Pulmonary artery endothelial cell (primary cell): Measurements from ENCODE around the gene FRMD4A. TPM values are rescaled to one million over a fixed set of nuclear protein-coding genes. Genes with fewer than 3 reads are reported as not detected.

Experiments
- DNase-seq: peaks from one replicate; pipeline ENCODE4 v3.0.0-alpha.2; 2011; ENCODE audit warnings: low read depth, low spot score
- total RNA-seq: library from RNA; depleted of rRNA; stranded (reverse); fragments of >200 nt; gene quantifications from 2 replicates; pipeline ENCODE4 v1.2.3, GENCODE V29; 2014

Gene FRMD4A
- total RNA-seq, 1 donor from 2014 or later: 95.3 TPM

GRCh38 chr10:14022954-14023672 is 307.6 kb downstream of the FRMD4A start:
- DNase-seq: no peak

- no peak for DNase-seq
Measured at GRCh38 chr10:14022052-14022451, 308.7 kb downstream of the FRMD4A start.

GRCh38 chr10:14020037-14020664 is 310.6 kb downstream of the FRMD4A start:
- no peak for DNase-seq

GRCh38 chr10:14017467-14017866 is 313.3 kb downstream of the FRMD4A start:
- DNase-seq: no peak

- DNase-seq: no peak
Measured at GRCh38 chr10:14016931-14017333, 313.8 kb downstream of the FRMD4A start.

- DNase-seq: no peak
Measured at GRCh38 chr10:14016011-14016536, 314.6 kb downstream of the FRMD4A start.

- no peak for DNase-seq
Measured at GRCh38 chr10:14014423-14014822, 316.3 kb downstream of the FRMD4A start.

GRCh38 chr10:14010769-14011574 is 319.8 kb downstream of the FRMD4A start:
- no peak for DNase-seq

GRCh38 chr10:14010101-14010558 is 320.6 kb downstream of the FRMD4A start:
- no peak for DNase-seq

- DNase-seq: no peak
Measured at GRCh38 chr10:14009371-14010100, 321.2 kb downstream of the FRMD4A start.

GRCh38 chr10:14008740-14009080 is 322.0 kb downstream of the FRMD4A start:
- no peak for DNase-seq

GRCh38 chr10:14004536-14004935 is 326.2 kb downstream of the FRMD4A start:
- DNase-seq: no peak

GRCh38 chr10:14003517-14004184 is 327.1 kb downstream of the FRMD4A start:
- no peak for DNase-seq

GRCh38 chr10:14001298-14002040 is 329.3 kb downstream of the FRMD4A start:
- no peak for DNase-seq

- DNase-seq: no peak
Measured at GRCh38 chr10:13998163-13998835, 332.4 kb downstream of the FRMD4A start.

GRCh38 chr10:13997650-13998049 is 333.1 kb downstream of the FRMD4A start:
- no peak for DNase-seq

GRCh38 chr10:13994932-13995331 is 335.8 kb downstream of the FRMD4A start:
- no peak for DNase-seq

GRCh38 chr10:13993673-13994089 is 337.0 kb downstream of the FRMD4A start:
- no peak for DNase-seq

- no peak for DNase-seq
Measured at GRCh38 chr10:13993169-13993568, 337.6 kb downstream of the FRMD4A start.
